Osteocyte (in vitro differentiated cells): Measurements from ENCODE around the gene UROC1. TPM values are rescaled to one million over a fixed set of nuclear protein-coding genes. Genes with fewer than 3 reads are reported as not detected.

Source experiments
- DNase-seq: peaks from one replicate; pipeline ENCODE4 v3.0.0; 2021; ENCODE audit warnings: mixed read lengths; ENCODE audit not compliant: unreplicated experiment; ENCODE audit errors: extremely low spot score
- H3K27ac Mint-ChIP-seq: one replicate; pipeline ENCODE4 v1.8.0; 2021; ENCODE audit warnings: mild to moderate bottlenecking, mixed read lengths; ENCODE audit not compliant: unreplicated experiment
- H3K27me3 Mint-ChIP-seq: one replicate; pipeline ENCODE4 v1.8.0; 2021; ENCODE audit warnings: mixed read lengths; ENCODE audit not compliant: unreplicated experiment
- H3K36me3 Mint-ChIP-seq: one replicate; pipeline ENCODE4 v1.8.0; 2021; ENCODE audit warnings: mixed read lengths; ENCODE audit not compliant: unreplicated experiment
- H3K4me1 Mint-ChIP-seq: one replicate; pipeline ENCODE4 v1.8.0; 2021; ENCODE audit warnings: mixed read lengths; ENCODE audit not compliant: unreplicated experiment
- H3K4me3 Mint-ChIP-seq: one replicate; pipeline ENCODE4 v1.8.0; 2021; ENCODE audit warnings: mild to moderate bottlenecking, moderate library complexity, mixed read lengths; ENCODE audit not compliant: unreplicated experiment
- H3K9me3 Mint-ChIP-seq: one replicate; pipeline ENCODE4 v1.8.0; 2021; ENCODE audit warnings: mixed read lengths; ENCODE audit not compliant: unreplicated experiment
- total RNA-seq: library from RNA; stranded (reverse); gene quantifications from 2 replicates; pipeline ENCODE4 v1.2.1, GENCODE V29; 2021
- TF ChIP-seq, protein P1 (sequence below): fragments of 200-600 bp; sonication (generic); IDR thresholded peaks from 2 replicates; pipeline ENCODE4 v1.5.0; 2021; ENCODE audit warnings: antibody characterized with exemption, mild to moderate bottlenecking, moderate library complexity

UROC1 gene
- total RNA-seq, 1 donor from 2014 or later, result not detected

GRCh38 chr3:126546013-126546412 is 28.4 kb upstream of the UROC1 start:
- Mint-ChIP-seq H3K4me1 (peaks cover 13% of the 10 kb centered on the region), H3K27me3 (peaks cover 27% of the 10 kb centered on the region), H3K4me3 (no peak overlapping the region), H3K36me3 (no peaks in the 10 kb centered on the region), H3K27ac (no peak overlapping the region), H3K9me3 (no peaks in the 10 kb centered on the region)
- TF ChIP-seq, protein P1, sequence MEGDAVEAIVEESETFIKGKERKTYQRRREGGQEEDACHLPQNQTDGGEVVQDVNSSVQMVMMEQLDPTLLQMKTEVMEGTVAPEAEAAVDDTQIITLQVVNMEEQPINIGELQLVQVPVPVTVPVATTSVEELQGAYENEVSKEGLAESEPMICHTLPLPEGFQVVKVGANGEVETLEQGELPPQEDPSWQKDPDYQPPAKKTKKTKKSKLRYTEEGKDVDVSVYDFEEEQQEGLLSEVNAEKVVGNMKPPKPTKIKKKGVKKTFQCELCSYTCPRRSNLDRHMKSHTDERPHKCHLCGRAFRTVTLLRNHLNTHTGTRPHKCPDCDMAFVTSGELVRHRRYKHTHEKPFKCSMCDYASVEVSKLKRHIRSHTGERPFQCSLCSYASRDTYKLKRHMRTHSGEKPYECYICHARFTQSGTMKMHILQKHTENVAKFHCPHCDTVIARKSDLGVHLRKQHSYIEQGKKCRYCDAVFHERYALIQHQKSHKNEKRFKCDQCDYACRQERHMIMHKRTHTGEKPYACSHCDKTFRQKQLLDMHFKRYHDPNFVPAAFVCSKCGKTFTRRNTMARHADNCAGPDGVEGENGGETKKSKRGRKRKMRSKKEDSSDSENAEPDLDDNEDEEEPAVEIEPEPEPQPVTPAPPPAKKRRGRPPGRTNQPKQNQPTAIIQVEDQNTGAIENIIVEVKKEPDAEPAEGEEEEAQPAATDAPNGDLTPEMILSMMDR, result no peak
- DNase-seq, result peak; percentile 59

DNA sequence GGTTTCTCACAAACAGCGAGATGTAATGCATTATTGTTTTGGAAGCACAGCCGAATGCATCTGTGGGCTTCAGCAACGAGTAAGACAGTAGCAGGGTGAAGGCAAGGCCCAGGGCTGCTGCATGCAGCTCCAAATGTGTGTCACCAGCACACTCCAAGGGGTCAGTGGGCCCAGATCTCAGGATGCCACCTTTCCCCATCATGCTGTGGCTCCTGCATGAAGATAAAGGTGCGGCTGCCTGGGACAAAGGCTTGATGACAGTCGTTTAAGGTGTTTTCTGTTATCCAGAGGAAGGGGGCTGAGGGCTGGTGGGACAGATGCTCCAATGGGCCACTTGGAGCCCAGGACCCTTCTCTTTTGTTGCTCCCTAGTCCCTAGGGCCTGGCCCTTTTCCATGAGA is 28.0 kb upstream of the UROC1 start:
- peaks cover 27% of the 10 kb centered on the region for H3K27me3 Mint-ChIP-seq
- no peaks in the 10 kb centered on the region for H3K36me3 Mint-ChIP-seq
- no peak overlapping the region for H3K27ac Mint-ChIP-seq
- TF ChIP-seq, protein P1, result no peak
- peaks cover 13% of the 10 kb centered on the region for H3K4me1 Mint-ChIP-seq
- H3K4me3 Mint-ChIP-seq, result no peak overlapping the region
- no peak for DNase-seq
- H3K9me3 Mint-ChIP-seq, result no peaks in the 10 kb centered on the region

GRCh38 chr3:126544596-126545281 is 27.2 kb upstream of the UROC1 start:
- no peak overlapping the region for H3K27ac Mint-ChIP-seq
- peak; percentile 69 for DNase-seq
- TF ChIP-seq, protein P1, result no peak
- peaks cover 27% of the 10 kb centered on the region for H3K27me3 Mint-ChIP-seq
- H3K9me3 Mint-ChIP-seq, result peaks cover 4% of the 10 kb centered on the region
- peaks cover 16% of the 10 kb centered on the region for H3K4me1 Mint-ChIP-seq
- H3K4me3 Mint-ChIP-seq, result no peak overlapping the region
- H3K36me3 Mint-ChIP-seq, result no peaks in the 10 kb centered on the region

DNA sequence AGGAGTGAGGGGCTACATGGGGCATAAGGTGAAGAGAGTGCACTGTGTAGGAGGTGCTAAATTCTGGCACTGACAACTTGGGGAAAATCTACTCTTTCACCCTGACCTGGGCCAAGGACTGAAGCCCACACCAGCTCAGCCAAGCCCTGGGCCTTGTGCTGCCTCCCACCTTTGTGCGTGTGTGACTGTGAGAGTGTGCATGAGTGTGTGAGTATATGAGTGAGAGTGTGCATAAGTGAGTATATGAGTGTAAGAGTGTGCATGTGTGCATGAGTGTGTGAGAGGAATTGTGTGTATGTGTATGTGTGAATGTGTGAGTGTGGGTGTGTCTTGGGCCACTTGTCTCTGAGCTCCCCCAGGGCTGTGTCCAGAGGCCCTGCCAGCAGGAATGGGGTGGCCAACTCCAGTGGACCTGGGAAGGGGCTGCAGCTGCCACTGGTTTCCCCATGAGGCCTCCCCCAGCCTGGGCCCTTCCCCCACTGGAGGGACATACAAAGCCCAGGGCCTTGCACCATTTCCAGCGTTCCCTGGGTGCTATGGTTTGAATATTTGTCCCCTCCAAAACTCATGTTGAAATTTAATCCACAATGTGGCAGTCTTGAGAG is 26.0 kb upstream of the UROC1 start:
- H3K27me3 Mint-ChIP-seq, result peaks cover 16% of the 10 kb centered on the region
- H3K9me3 Mint-ChIP-seq, result peaks cover 4% of the 10 kb centered on the region
- H3K36me3 Mint-ChIP-seq, result no peaks in the 10 kb centered on the region

More for the DNA sequence above, 26.0 kb upstream of the UROC1 start:
- TF ChIP-seq, protein P1, result no peak
- DNase-seq, result peak; percentile 78
- Mint-ChIP-seq H3K4me1 (peaks cover 18% of the 10 kb centered on the region), H3K4me3 (no peak overlapping the region), H3K27ac (no peak overlapping the region)
